GM06990 (cell line): ENCODE results near the gene GPR146.

Source experiments
- DNase-seq: peaks from one replicate; pipeline ENCODE4 v3.0.0-alpha.2; 2011; ENCODE audit not compliant: insufficient read length; ENCODE audit errors: extremely low read depth
- H3K27me3 ChIP-seq: replicated peaks from 2 replicates; pipeline ENCODE4 v1.6.0; 2011; ENCODE audit warnings: low read length; ENCODE audit not compliant: control insufficient read depth, insufficient read depth
- H3K36me3 ChIP-seq: 2 replicates; pipeline ENCODE4 v1.5.1; 2011; ENCODE audit warnings: low read length; ENCODE audit not compliant: control insufficient read depth, insufficient read depth
- H3K4me3 ChIP-seq: replicated peaks from 2 replicates; pipeline ENCODE4 v1.5.1; 2011; ENCODE audit warnings: low read depth, mild to moderate bottlenecking, control low read depth, low read length
- TF ChIP-seq, protein P1 (sequence below): IDR thresholded peaks from 2 replicates; pipeline ENCODE4 v1.5.1; 2011; ENCODE audit warnings: low read length, control low read depth, mild to moderate bottlenecking, inconsistent platforms; ENCODE audit not compliant: insufficient read depth, poor library complexity, severe bottlenecking

GPR146 gene

DNA sequence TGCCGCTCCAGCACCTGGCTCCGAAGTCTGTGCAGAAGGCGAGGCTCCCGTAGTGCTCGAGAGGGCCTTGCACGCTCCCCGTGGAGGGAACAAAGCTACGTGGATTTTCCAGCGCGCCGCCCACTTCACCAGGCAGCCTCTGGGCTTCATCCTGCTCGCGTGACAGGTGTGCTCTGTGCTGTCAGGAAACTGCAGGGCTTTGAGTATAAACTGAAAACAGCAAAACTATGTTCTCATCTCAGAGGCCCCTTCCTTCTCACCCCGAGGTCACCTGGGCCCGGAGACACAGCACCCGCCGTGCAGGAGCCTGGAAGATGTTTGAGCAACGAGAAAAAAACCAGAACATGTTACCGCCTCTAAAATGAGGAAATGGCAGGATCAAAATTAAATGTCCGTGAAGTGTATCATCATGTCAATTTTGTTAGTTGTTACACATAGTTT lies 17.6 kb upstream of the GPR146 start:
- Histone ChIP-seq H3K27me3 (no peaks in the 10 kb centered on the region), H3K4me3 (peak overlapping the region; percentile 74), H3K36me3 (peaks cover 15% of the 10 kb centered on the region)
- TF ChIP-seq, protein P1, sequence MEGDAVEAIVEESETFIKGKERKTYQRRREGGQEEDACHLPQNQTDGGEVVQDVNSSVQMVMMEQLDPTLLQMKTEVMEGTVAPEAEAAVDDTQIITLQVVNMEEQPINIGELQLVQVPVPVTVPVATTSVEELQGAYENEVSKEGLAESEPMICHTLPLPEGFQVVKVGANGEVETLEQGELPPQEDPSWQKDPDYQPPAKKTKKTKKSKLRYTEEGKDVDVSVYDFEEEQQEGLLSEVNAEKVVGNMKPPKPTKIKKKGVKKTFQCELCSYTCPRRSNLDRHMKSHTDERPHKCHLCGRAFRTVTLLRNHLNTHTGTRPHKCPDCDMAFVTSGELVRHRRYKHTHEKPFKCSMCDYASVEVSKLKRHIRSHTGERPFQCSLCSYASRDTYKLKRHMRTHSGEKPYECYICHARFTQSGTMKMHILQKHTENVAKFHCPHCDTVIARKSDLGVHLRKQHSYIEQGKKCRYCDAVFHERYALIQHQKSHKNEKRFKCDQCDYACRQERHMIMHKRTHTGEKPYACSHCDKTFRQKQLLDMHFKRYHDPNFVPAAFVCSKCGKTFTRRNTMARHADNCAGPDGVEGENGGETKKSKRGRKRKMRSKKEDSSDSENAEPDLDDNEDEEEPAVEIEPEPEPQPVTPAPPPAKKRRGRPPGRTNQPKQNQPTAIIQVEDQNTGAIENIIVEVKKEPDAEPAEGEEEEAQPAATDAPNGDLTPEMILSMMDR: no peak
- no peak for DNase-seq

DNA sequence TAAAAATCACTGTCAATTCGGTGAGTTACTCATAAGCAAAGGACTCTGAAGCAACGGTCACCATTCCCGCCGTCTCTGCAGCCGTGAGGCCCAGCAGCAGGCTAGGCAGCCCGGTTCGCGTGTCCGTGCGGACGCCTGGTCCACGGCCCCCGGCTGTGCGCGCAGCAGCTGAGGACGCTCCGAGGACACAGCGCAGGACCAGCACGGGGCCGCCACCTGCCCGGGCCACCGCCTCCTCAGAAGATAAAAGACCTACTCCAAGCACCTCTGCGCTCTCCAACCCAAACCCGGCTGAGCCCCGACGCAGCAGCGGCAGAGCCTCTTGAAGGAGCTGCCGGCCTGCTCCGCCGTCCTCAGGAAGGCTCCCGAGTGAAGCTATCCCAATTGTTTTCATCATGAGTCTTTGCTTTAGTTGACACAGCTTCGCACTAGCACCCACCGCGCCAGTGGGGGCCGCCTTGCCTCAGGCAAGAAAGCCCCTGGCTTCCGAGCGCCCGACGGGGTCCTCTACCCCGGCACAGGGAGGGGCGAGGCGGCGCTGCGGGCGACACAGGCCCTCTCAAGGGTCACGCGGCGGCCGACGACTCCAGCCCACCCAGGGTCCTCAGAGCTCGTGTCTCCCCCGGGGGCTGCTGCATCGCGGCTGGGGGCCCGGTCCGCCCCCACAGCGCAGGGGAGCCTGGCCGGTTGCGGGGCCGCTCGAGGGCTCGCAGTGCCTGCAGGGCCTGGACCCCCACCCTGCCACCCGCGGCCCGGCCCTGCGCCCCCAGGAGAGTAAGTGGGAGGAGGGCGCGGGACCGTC lies 16.9 kb upstream of the GPR146 start:
- Histone ChIP-seq H3K36me3 (peaks cover 10% of the 10 kb centered on the region), H3K27me3 (no peaks in the 10 kb centered on the region), H3K4me3 (peak overlapping the region; percentile 74)
- no peak for DNase-seq
- TF ChIP-seq, protein P1: no peak

DNA sequence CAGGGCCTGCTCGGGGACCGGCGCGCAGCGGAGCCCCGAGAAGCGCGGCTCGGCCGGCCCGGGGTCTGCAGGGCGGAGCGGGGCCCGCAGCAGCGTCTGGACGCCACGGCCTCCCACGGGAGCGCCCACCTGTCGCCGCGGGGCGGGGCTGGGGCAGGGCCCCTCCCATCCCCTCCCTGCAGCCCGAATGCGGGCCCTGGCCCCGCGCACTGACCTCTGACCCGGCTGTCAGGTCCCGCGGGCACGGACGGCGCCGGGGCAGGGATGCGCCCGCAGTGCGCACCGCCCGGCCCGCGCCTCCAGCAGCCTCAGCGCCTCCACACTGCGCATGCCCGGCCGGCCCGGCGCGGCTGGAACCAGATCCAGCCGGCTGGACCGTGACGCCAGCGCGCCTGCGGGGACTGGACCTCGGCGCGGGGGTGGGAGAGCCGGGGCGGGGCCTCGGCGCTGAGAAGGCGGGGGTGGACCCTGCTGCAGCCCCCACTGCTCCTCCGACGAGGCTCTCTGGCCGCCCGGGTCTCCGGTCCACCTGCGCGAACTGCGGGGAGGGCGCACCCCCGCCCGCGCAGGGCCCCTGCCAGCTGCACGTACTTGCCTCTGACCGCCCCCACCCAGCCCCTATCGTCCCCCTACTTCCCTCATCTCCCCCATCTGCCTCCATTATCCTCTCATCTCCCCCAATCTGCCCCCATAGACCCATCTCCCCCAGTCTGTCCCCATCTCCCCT lies 16.1 kb upstream of the GPR146 start:
- H3K27me3 ChIP-seq: no peaks in the 10 kb centered on the region
- DNase-seq: peak; percentile 91
- TF ChIP-seq, protein P1: no peak
- H3K36me3 ChIP-seq: peaks cover 10% of the 10 kb centered on the region
- H3K4me3 ChIP-seq: peak overlapping the region; percentile 74

DNA sequence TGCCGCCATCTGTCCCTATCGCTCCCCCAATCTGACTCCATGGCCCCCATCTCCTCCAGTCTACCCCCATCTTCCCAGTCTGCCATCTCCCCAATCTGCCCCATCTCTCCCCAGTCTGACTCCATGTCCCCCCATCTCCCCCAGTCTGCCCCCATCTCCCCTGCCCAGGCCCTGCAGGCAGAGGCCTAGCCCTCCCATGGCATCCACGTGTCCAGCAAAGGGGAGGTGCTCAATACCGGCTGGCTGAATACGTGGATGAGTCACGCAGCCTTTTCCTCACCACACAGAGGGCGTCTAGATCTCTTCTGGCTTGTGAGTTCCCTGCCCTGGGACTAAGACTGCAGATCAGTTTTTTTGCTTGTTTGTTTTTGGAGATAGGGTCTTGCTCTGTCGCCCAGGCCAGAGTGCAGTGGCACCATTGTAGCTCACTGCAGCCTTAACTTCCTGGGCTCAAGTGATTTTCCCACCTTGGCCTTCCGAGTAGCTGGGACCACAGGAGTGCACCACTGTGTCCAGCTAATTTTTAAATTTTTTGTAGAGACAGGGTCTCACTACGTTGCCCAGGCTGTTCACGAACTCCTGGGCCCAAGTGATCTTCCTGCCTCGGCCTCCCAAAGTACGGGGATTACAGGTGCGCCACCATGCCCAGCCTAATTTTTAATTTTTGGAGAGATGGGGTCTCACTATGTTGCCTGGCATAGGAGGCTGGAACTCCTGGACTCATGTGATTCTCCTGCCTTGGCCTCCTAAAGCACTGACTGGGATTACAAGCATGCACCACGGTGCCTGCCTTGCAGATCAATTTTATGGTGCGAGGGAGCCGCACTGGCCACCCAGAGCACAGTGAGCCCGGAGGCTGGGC lies 15.3 kb upstream of the GPR146 start:
- peak overlapping the region; percentile 74 for H3K4me3 ChIP-seq
- TF ChIP-seq, protein P1: no peak
- no peaks in the 10 kb centered on the region for H3K27me3 ChIP-seq
- no peak for DNase-seq
- H3K36me3 ChIP-seq: peaks cover 10% of the 10 kb centered on the region

DNA sequence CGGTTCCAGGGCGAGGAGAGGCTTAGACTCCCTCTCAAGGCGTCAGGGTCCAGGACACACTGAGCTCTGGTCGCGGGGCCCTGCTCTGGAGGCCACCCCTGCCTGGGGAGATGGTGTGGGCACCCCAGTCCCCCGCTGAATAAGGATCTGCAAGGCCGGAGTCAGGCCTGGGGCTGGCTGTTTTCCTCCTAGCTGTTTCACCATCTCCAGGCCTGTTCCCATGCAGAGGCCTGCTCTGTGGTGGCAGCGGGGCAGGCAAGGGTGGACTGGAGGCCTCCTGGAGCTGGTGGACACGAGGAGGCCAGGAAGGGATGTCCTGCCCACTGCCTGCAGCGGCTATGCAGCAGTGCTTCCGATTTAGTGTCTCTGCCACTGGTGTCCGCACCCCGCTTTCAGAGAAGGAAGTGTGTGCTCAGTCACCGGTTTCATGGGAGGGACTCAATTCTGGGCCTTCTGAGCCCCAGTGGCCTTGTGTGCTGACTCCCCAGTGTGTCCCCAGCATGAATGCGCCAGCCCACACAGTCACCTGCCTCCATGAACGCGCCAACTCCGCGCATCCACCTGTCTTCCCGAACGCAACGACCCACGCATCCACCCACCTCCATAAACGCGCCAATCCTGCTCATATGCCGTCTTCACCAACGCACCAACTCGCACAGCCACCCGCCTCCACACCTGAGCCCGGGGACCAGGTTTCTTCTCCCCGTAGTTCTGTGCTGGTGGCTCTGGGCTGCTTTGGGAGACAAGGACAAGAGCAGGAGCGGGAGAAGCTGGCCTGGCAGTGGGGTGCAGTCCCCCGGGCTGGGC lies 14.5 kb upstream of the GPR146 start:
- no peaks in the 10 kb centered on the region for H3K27me3 ChIP-seq
- no peak overlapping the region for H3K4me3 ChIP-seq
- TF ChIP-seq, protein P1: no peak
- DNase-seq: no peak
- H3K36me3 ChIP-seq: peaks cover 9% of the 10 kb centered on the region
